Nephron (organoid): Measurements from ENCODE around the gene ISG15.

Experiments used
- H3K27ac Mint-ChIP-seq, 3 experiments: 2 replicates each; pipeline ENCODE4 v1.8.0; 2020; ENCODE audit warnings: mixed read lengths in 3 of 3, mild to moderate bottlenecking in 2 of 3, moderate library complexity in 1 of 3
- H3K27me3 Mint-ChIP-seq: 2 replicates; pipeline ENCODE4 v1.8.0; 2021; ENCODE audit warnings: low read depth, mild to moderate bottlenecking, moderate library complexity, mixed read lengths
- H3K36me3 Mint-ChIP-seq: 2 replicates; pipeline ENCODE4 v1.8.0; 2020; ENCODE audit warnings: low read depth, mixed read lengths
- H3K4me1 Mint-ChIP-seq: 2 replicates; pipeline ENCODE4 v1.8.0; 2020; ENCODE audit warnings: mixed read lengths
- H3K4me3 Mint-ChIP-seq, 3 experiments: 2 replicates each; pipeline ENCODE4 v1.8.0; 2020; ENCODE audit warnings: mild to moderate bottlenecking in 3 of 3, mixed read lengths in 3 of 3, moderate library complexity in 2 of 3
- H3K9me3 Mint-ChIP-seq: 2 replicates; pipeline ENCODE4 v1.8.0; 2020; ENCODE audit warnings: mixed read lengths
- TF ChIP-seq, protein P1 (sequence below), 3 experiments: fragments of 200-600 bp; sonication (generic); IDR thresholded peaks; one replicate each; pipeline ENCODE4 v1.5.0; 2021; ENCODE audit warnings: antibody characterized with exemption in 3 of 3; ENCODE audit not compliant: unreplicated experiment in 3 of 3

ISG15 gene

DNA sequence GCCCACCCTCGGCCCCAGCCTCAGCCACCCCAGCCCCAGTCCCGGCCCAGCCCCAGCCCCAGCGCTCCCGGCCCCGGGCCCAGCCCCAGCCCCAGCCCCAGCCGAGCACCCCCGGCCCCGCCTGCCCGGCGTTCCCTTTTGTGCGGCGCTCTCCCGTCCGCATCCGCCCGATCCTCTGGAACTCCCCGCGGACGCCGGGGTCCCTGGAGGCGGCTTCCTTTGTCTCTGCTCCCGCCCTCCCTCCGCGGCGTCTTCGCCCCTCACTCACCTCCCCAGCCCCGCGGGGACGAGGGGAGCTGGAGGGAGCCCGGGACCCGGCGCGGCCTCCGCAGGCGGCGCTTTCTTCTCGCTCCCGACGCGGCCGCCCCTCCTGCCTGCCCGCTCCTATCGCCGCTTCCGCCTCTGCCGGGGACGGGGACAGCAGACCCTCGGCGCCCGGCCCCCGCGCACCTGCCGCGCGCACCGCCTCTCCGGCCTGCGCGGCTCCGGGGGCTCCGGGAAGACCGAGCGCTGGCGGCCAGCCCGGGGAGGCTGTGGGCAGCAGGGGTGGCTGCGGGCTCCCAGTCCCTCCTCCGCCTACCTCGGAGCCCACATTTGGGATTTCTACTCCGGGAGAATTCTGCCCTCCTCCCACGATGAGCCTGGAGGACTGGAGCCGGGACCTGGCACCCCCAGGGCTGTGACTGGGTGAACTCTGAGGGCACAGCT is 20.6 kb downstream of the ISG15 start:
- Mint-ChIP-seq H3K9me3 (no peaks in the 10 kb centered on the region), H3K4me1 (peaks cover 9% of the 10 kb centered on the region), H3K27ac (no peak overlapping the region), H3K4me3 (peak overlapping the region in 1 of 3 experiments; percentile 63), H3K27me3 (peaks cover 24% of the 10 kb centered on the region), H3K36me3 (peaks cover 9% of the 10 kb centered on the region)
- TF ChIP-seq, protein P1, sequence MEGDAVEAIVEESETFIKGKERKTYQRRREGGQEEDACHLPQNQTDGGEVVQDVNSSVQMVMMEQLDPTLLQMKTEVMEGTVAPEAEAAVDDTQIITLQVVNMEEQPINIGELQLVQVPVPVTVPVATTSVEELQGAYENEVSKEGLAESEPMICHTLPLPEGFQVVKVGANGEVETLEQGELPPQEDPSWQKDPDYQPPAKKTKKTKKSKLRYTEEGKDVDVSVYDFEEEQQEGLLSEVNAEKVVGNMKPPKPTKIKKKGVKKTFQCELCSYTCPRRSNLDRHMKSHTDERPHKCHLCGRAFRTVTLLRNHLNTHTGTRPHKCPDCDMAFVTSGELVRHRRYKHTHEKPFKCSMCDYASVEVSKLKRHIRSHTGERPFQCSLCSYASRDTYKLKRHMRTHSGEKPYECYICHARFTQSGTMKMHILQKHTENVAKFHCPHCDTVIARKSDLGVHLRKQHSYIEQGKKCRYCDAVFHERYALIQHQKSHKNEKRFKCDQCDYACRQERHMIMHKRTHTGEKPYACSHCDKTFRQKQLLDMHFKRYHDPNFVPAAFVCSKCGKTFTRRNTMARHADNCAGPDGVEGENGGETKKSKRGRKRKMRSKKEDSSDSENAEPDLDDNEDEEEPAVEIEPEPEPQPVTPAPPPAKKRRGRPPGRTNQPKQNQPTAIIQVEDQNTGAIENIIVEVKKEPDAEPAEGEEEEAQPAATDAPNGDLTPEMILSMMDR (IDR thresholded peaks at IDR 0.05; ENCODE audit: unreplicated experiment in 3 of 3): no peak

DNA sequence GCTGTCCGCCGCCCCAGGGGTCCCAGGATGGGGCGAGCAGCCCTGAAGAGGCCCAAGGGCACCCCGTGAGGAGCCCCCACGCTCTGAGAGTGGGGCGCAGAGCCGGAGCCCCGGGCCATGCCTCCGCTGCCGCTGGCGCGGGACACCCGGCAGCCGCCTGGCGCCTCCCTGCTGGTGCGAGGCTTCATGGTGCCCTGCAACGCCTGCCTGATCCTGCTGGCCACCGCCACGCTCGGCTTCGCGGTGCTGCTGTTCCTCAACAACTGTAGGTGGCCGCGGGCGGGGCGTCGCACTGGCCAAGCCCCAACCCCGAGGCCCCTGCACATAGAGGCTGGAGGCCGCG is 21.1 kb downstream of the ISG15 start:
- H3K4me3 Mint-ChIP-seq: peak overlapping the region; percentile 65 to 72 (median 69)
- H3K36me3 Mint-ChIP-seq: peaks cover 9% of the 10 kb centered on the region
- no peak overlapping the region for H3K27ac Mint-ChIP-seq
- no peaks in the 10 kb centered on the region for H3K9me3 Mint-ChIP-seq
- peaks cover 10% of the 10 kb centered on the region for H3K4me1 Mint-ChIP-seq
- TF ChIP-seq, protein P1 (IDR thresholded peaks at IDR 0.05; ENCODE audit: unreplicated experiment in 3 of 3): no peak
- H3K27me3 Mint-ChIP-seq: peaks cover 29% of the 10 kb centered on the region

- Mint-ChIP-seq H3K27me3 (peaks cover 35% of the 10 kb centered on the region), H3K4me1 (peaks cover 14% of the 10 kb centered on the region), H3K4me3 (peak overlapping the region in 1 of 3 experiments; percentile 50), H3K9me3 (no peaks in the 10 kb centered on the region), H3K36me3 (peaks cover 9% of the 10 kb centered on the region), H3K27ac (no peak overlapping the region)
- TF ChIP-seq, protein P1 (IDR thresholded peaks at IDR 0.05; ENCODE audit: unreplicated experiment in 3 of 3): no peak
Observed at GRCh38 chr1:1035291-1035943, 22.1 kb downstream of the ISG15 start.

DNA sequence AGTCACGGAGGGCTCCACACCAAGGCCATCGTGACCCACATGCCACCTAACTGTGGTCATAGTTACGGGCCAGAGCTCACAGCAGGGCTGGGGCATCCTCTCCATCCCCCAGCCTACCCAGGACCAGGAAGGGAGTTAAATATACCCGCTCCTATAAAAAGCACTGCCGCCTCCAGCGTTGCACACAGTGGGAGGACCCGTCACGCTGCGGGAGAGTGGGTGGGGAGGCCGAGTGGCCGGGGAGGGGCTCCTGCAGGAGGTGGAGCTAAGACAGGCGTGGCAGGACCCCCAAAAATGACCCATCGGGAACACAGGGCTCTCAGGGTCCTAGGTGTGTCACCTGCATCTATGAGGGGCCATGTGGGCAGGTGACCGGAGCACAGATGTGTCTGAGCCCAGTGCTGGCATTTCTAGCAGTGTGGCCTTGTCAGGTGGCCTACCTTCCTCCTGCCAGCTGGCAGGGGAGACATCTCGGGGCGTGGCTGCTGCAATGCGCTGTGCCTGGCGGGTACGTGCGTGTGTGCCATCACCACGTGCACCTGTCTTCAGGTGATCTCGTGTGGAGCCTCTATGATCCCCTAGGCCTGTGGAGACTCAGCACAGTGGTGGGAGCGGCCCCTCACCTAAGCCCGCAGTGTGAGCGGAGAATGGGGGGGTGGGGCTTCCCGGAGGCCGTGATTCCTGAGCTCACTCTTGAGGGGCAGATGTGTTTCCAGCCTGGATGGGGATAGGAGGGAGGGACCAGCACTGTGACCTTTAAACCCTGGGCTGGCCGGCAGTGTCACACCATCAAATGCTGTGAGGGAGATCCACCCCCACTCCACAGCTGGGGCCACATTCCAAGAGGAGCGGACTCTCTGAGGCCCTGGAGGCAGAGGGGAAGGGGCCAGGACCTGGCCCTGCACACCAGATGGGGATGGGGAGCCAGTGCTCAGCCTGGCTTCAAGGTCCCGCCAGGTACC is 24.4 kb downstream of the ISG15 start:
- Mint-ChIP-seq H3K27me3 (peaks cover 29% of the 10 kb centered on the region), H3K9me3 (no peaks in the 10 kb centered on the region), H3K27ac (no peak overlapping the region), H3K4me1 (peaks cover 6% of the 10 kb centered on the region), H3K4me3 (no peak overlapping the region), H3K36me3 (peaks cover 9% of the 10 kb centered on the region)
- TF ChIP-seq, protein P1 (IDR thresholded peaks at IDR 0.05; ENCODE audit: unreplicated experiment in 3 of 3): no peak

GRCh38 chr1:1038694-1039093 is 25.4 kb downstream of the ISG15 start:
- H3K27me3 Mint-ChIP-seq: peaks cover 29% of the 10 kb centered on the region
- no peaks in the 10 kb centered on the region for H3K9me3 Mint-ChIP-seq
- H3K4me3 Mint-ChIP-seq: peak overlapping the region in 2 of 3 experiments; percentile 17 to 50
- TF ChIP-seq, protein P1 (IDR thresholded peaks at IDR 0.05; ENCODE audit: unreplicated experiment in 3 of 3): no peak
- H3K4me1 Mint-ChIP-seq: peaks cover 6% of the 10 kb centered on the region
- H3K36me3 Mint-ChIP-seq: peaks cover 14% of the 10 kb centered on the region
- no peak overlapping the region for H3K27ac Mint-ChIP-seq
